Measurements from ENCODE around the gene ERLIN1.
"Not testable (repeated sequence)": the region's sequence is repeated elsewhere in the genome, so short reads cannot be mapped to it uniquely, and the experiment has no call there.

ERLIN1 gene

GRCh38 chr10:100131571-100131970, 54.3 kb downstream of the ERLIN1 start:
- DNase-seq, result no peak

- DNase-seq, result no peak
Observed at GRCh38 chr10:100130831-100131230, 55.0 kb downstream of the ERLIN1 start.

- DNase-seq, result no peak
Observed at GRCh38 chr10:100129424-100129823, 56.4 kb downstream of the ERLIN1 start.

DNA sequence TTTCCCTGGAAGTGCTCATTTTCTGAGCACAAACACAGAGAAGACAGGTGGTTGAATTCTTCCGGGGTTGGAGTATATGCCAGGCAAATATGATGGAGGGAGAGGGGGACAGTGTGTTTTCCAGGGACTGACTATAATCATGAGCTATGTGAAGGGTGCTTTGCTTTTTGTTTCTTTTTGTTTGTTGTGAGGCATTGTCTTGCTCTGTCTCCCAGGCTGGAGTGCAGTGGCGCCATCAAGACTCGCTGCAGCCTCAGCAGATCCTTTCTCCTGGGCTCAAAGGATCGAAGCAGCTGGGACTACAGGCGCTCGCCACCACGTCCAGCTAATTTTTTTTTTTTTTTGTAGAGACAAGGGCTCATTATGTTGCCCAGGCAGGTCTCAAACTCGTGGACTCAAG, 56.9 kb downstream of the ERLIN1 start:
- no peak for DNase-seq

DNA sequence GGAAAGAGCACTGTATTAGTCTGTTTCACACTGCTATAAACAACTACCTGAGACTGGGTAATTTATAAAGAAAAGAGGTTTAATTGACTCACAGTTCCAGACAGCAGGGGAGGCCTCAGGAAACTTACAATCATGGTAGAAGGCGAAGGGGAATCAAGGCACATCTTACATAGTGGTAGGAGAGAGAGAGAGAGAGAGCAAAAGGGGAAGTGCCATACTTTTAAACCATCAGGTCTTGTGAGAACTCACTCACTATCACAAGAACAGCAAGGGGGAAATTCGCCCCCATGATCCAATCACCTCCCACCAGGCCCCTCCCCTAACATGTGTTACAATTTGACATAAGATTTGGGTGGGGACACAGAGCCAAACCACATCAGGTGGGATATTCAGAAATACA, 60.5 kb downstream of the ERLIN1 start:
- DNase-seq, result not testable (repeated sequence)

DNA sequence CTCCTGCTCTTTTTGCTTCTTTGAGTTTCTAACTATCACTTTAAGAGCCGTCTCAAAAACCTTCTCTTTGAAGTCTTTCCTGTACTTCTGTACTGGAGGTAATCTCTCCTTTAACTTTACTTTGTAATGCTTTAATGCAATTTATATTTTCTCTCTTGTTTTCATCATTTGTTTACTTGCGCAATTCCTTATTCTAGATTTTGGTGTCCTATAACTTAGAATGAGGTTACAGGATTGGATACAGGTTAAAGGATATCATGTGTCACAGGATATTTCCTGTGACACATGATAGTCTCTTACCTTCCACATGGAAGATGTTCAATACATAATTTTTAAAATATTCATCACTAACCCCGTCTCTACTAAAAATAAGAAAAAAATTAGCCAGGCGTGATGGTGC, 61.7 kb downstream of the ERLIN1 start:
- no peak for DNase-seq

DNA sequence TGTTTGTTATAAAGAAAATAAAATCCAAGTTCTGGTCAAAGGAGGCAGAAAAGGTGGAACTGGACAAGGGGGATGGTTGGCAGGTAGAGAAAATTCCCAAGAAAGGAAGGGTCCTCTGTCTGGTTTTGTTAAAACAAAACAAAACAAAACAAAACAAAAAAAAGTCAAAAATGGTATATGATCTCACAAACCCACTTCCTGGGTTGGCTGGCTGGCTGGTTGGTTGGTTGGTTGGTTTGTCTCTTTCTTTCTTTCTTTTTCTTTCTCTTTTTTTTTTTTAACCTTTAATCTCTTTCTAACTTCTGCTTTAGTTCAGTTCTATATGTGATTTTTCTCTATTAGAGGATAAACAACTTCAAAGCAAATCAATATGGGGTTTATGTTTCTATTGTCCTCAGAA, 63.0 kb downstream of the ERLIN1 start:
- DNase-seq, result no peak

DNA sequence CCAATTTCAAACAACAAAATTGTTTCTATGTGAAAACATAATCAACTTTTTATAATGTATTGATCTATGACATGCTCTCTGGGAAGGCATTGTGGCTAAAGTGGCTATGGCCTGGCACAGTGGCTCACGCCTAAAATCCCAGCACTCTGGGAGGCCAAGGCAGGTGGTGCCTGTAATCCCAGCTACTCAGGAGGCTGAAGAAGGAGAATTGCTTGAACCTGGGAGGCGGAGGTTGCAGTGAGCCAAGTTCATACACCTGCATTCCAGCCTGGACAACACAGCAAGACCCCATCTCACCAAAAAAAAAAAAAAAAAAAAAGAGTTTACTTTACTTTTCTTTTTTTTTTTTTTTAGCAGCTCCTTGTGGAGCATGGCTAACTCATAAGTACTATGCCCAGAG, 65.3 kb downstream of the ERLIN1 start:
- DNase-seq, result no peak

GRCh38 chr10:100119726-100120125, 66.1 kb downstream of the ERLIN1 start:
- no peak for DNase-seq

DNA sequence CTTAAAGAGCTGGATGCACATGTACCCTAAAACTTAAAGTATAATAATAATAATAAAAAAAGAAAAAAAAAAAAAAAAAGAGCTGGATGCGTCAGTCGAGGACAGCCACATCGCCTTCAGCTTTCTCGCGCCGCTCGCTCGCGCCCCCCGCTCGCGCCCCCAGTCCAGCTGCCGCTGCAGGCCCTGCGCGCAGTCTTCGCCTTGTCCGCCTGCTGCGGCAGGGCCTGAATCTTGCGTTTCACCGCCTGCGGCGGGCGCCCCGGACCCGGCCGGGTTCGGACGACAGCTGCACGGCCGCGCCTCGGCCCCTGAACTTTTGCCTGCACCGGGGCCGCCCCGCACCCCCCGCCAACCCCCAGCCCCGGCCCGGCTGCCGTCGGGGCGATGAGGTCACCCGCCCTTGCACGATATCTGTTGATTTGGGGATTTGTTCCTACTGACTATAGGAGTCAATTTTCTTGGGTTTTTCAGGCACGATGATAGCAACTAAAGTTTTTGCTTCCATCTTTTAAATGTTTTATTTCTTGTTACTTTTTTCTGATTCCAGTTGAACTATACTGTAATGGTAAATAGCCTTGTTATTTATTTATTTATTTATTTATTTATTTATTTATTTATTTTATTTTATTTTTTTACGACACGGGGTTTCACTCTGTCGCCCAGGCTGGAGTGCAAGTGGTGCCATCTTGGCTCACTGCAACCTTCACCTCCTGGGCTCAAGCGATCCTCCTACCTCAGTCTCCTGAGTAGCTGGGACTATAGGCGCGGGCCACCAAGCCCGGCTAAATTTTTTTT, 70.7 kb downstream of the ERLIN1 start:
- no peak for DNase-seq

DNA sequence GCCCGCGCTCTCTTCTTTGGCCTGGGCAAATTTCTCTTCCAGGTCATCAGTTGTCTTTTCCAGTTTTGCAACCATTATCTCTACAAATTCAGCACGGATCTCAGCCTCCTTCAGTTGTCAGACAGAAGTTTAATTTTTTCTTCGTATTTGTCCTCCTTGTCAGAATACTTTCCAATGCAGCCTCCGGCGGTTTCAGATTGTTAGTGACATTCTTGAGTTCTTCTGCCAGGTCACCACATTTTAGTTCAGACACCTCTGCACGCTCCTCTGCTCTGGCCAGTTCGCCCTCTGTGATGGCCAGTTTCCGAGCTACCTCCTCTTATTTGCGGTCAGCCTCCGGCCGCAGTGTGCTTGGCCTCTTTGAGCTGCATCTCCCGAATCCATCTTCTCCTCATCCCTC, 71.4 kb downstream of the ERLIN1 start:
- no peak for DNase-seq

DNA sequence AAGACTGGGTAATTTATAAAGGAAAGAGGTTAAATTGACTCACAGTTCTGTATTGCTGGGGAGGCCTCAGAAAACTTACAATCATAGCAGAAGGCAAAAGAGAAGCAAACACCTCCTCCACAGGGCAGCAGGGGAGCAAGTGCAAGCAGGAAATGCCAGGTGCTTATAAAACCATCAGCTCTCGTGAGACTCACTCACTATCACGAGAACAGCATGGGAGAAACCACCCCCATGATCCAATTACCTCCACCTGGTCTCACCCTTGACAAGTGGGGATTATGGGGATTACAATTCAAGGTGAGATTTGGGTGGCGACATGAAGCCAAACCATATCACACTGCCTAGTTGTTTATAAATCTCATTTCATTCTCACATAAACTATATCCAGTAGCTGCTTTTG, 76.2 kb downstream of the ERLIN1 start:
- no peak for DNase-seq

DNA sequence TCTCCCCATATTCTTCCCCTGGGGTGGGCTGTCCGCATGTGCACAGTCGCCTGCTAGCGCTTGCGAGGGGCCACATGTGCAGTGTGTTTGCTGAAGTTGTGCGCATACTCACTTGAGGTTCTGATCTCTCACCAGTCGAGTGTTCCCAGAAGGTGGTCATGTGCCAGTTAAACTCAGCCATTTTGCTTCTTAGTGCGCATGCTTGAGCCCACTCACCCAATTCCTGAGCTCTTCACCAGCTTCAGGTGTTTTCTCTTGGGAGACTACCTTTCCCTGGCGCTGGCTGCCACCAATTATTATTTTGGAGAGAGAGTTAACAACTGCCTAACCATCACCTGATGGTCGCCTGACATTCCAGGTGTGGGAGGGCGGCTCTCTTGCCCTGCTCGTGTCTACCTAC, 79.0 kb downstream of the ERLIN1 start:
- no peak for DNase-seq

- DNase-seq, result no peak
Observed at GRCh38 chr10:100104300-100104699, 81.5 kb downstream of the ERLIN1 start.

DNA sequence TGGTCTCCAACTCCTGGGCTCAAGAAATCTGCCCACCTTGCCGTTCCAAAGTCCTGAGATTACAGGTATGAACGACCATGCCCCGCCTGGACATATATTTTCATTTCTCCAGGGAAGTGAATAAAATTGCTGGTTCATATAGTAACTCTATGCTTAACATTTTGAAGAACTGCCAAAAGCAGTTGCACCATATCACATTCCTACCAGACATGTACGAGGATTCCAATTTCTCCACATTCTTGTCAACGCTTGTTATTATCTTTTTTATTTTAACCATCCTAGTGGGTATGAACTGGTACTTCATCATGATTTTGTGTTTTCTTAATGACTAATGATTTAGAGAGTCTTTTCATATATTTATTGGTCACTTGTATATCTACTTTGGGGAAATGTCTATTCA, 82.2 kb downstream of the ERLIN1 start:
- no peak for DNase-seq

GRCh38 chr10:100101192-100102076, 84.4 kb downstream of the ERLIN1 start:
- DNase-seq, result no peak

DNA sequence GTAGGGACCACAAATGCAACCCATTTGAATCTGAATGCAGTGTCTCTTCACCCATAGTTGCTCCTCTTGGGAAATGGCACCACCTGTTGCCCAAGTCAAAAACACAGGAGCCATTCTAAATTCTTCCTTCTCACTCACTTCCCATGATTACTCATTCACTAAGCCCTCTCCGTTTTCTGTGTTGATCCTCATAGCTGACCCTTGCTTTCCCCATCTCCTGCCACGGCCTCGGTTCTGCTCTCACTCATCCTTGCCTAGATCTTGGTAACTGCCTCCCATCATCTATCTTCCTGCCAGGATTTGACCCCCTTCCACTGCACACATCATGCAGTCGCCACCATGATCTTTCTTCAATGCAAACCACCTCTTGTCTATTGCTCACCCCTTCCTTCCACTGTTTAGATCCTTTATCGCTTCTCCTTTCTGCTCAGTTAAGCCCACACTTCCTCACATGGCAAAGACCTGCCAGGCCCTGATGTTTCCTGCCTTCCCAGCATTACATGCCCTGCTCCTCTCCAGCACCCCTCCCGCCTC, 85.1 kb downstream of the ERLIN1 start:
- no peak for DNase-seq

All from NCI-H187 treated with DMSO at 0.1 percent for 48 hours (cell line).